HepG2 (cell line): ENCODE measurements around the gene C1QL4. TPM values are rescaled to one million over a fixed set of nuclear protein-coding genes. Genes with fewer than 3 reads are reported as not detected.

Experiments used
- ARHGAP35 ChIP-seq: sonication (generic); formaldehyde crosslinking; IDR thresholded peaks from 2 replicates; pipeline ENCODE4 v1.9.0; 2022; ENCODE audit warnings: mild to moderate bottlenecking, inconsistent platforms, moderate library complexity, missing genetic modification reagents, borderline replicate concordance
- ASH2L ChIP-seq: fragments of 300-600, 200-600 bp; sonication (generic); IDR thresholded peaks from 2 replicates; pipeline ENCODE4 v1.7.0; 2017; ENCODE audit warnings: low read depth, mild to moderate bottlenecking, moderate library complexity, mixed read lengths, low read length; ENCODE audit not compliant: insufficient read length
- CCDC6 ChIP-seq: sonication (generic); formaldehyde crosslinking; IDR thresholded peaks from 2 replicates; pipeline ENCODE4 v1.8.1; 2022; ENCODE audit warnings: mild to moderate bottlenecking, missing genetic modification reagents, moderate library complexity
- HOXA9 ChIP-seq: sonication (generic); formaldehyde crosslinking; IDR thresholded peaks from 2 replicates; pipeline ENCODE4 v1.8.1; 2022; ENCODE audit warnings: missing genetic modification reagents, mild to moderate bottlenecking, moderate library complexity, borderline replicate concordance
- KDM2A ChIP-seq: sonication (generic); formaldehyde crosslinking; IDR thresholded peaks from 2 replicates; pipeline ENCODE4 v1.4.0; 2020; ENCODE audit warnings: low read depth, missing genetic modification reagents, borderline replicate concordance
- KLF13 ChIP-seq: sonication (generic); formaldehyde crosslinking; IDR thresholded peaks from 2 replicates; pipeline ENCODE4 v1.4.0; 2020; ENCODE audit warnings: mild to moderate bottlenecking, missing genetic modification reagents
- MTA1 ChIP-seq: sonication (generic); formaldehyde crosslinking; IDR thresholded peaks from 2 replicates; pipeline ENCODE4 v1.4.0; 2020; ENCODE audit warnings: missing genetic modification reagents, mild to moderate bottlenecking, borderline replicate concordance
- NFRKB ChIP-seq: fragments of 450-650 bp; IDR thresholded peaks from 2 replicates; pipeline ENCODE4 v1.6.1; 2017
- NR1H2 ChIP-seq: sonication (generic); formaldehyde crosslinking; IDR thresholded peaks from 2 replicates; pipeline ENCODE4 v1.8.1; 2022; ENCODE audit warnings: low read depth, missing genetic modification reagents, borderline replicate concordance
- NR3C1 ChIP-seq: sonication (generic); formaldehyde crosslinking; IDR thresholded peaks from 2 replicates; pipeline ENCODE4 v1.4.0; 2020; ENCODE audit warnings: missing genetic modification reagents
- PREB ChIP-seq: sonication (generic); formaldehyde crosslinking; IDR thresholded peaks from 2 replicates; pipeline ENCODE4 v1.4.0; 2020; ENCODE audit warnings: missing genetic modification reagents
- RARG ChIP-seq: sonication (generic); formaldehyde crosslinking; IDR thresholded peaks from 2 replicates; pipeline ENCODE4 v1.4.0; 2020; ENCODE audit warnings: low read depth, mild to moderate bottlenecking, missing genetic modification reagents
- SMAD1 ChIP-seq: sonication (generic); formaldehyde crosslinking; IDR thresholded peaks from 2 replicates; pipeline ENCODE4 v1.4.0; 2020; ENCODE audit warnings: missing genetic modification reagents, low read depth, mild to moderate bottlenecking, borderline replicate concordance
- TAF15 ChIP-seq: fragments of 200-400 bp; formaldehyde crosslinking; IDR thresholded peaks from one replicate; pipeline ENCODE4 v1.6.1; 2018; ENCODE audit warnings: mild to moderate bottlenecking, low read depth, low read length; ENCODE audit not compliant: poor library complexity, severe bottlenecking
- ZNF414 ChIP-seq: sonication (generic); formaldehyde crosslinking; IDR thresholded peaks from 2 replicates; pipeline ENCODE4 v1.5.0; 2020; ENCODE audit warnings: missing genetic modification reagents
- ZNF660 ChIP-seq: sonication (generic); formaldehyde crosslinking; IDR thresholded peaks from 2 replicates; pipeline ENCODE4 v1.5.1; 2020; ENCODE audit warnings: mild to moderate bottlenecking, low read depth, missing genetic modification reagents, borderline replicate concordance
- ZNF740 ChIP-seq: sonication (generic); formaldehyde crosslinking; IDR thresholded peaks from 2 replicates; pipeline ENCODE4 v1.4.0; 2020; ENCODE audit warnings: missing genetic modification reagents
- polyA plus RNA-seq, 8 experiments: library from polyadenylated mRNA; depleted of rRNA in 3 of 8; stranded (reverse) in 7 of 8; unstranded in 1 of 8; fragments of >200 nt; fragmentation: Illumina TruSeq in 4 of 8; extraction: Trizol in 4 of 8; gene quantifications; 2 replicates each; pipeline versions ENCODE4 v1.2.1 to v1.2.3, GENCODE V29; 2011 to 2016; ENCODE audit warnings: low read depth in 4 of 8, missing spikeins in 1 of 8, mixed read lengths in 1 of 8; ENCODE audit not compliant: insufficient read depth in 1 of 8
- total RNA-seq, 5 experiments: library from RNA; depleted of rRNA; stranded (reverse); fragments of >200 nt; fragmentation: Illumina TruSeq; extraction: Trizol; gene quantifications; 2 replicates each; pipeline ENCODE4 v1.2.3, GENCODE V29; 2016; ENCODE audit warnings: low read depth in 1 of 5
- TF ChIP-seq, protein P1 (sequence below): sonication (generic); formaldehyde crosslinking; IDR thresholded peaks from 2 replicates; pipeline ENCODE4 v1.4.0; 2020; ENCODE audit warnings: missing genetic modification reagents
- TF ChIP-seq, protein P2 (sequence below): sonication (generic); formaldehyde crosslinking; IDR thresholded peaks from 2 replicates; pipeline ENCODE4 v1.5.0; 2020; ENCODE audit warnings: mild to moderate bottlenecking, low read depth, missing genetic modification reagents, borderline replicate concordance

Gene C1QL4
- total and polyA plus RNA-seq, 2 of the 13 experiments (the other 11 are each of a cell fraction or from before 2014, with no cell fraction given): 0.03 TPM; not detected in 1

DNA sequence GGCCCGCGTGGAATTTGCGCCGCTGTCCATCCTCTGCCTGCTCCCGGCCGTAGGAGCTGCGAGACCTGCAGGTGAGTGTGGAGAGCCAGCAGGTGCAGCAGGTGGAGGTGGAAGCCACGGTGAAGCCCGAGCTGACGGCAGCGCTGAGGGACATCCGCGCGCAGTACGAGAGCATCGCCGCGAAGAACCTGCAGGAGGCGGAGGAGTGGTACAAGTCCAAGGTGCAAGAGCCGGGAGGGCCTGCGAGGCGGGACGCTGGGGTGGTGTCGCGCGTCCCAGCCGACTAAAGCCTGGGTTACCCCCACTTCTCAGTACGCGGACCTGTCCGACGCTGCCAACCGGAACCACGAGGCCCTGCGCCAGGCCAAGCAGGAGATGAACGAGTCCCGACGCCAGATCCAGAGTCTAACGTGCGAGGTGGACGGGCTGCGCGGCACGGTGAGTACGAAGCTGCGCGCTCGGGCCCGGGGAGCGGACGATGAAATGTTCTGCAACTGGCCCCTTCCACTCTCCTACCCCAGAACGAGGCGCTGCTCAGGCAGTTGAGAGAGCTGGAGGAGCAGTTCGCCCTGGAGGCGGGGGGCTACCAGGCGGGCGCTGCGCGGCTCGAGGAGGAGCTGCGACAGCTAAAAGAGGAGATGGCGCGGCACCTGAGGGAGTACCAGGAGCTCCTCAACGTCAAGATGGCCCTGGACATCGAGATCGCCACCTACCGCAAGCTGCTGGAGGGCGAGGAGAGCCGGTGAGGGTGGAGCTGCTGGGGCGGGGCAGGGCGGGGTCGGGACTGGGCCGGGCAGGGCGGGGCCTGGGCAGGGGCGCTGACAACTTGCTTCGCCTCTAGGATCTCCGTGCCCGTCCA lies 39.9 kb downstream of the C1QL4 start (continued):
- no peak for TF ChIP-seq ASH2L
- TF ChIP-seq ZNF414 (CRISPR knock-in tag): no peak
- TF ChIP-seq MTA1 (CRISPR knock-in tag): no peak
- TF ChIP-seq NR3C1 (CRISPR knock-in tag): no peak
- no peak for TF ChIP-seq RARG
- TF ChIP-seq, protein P1, sequence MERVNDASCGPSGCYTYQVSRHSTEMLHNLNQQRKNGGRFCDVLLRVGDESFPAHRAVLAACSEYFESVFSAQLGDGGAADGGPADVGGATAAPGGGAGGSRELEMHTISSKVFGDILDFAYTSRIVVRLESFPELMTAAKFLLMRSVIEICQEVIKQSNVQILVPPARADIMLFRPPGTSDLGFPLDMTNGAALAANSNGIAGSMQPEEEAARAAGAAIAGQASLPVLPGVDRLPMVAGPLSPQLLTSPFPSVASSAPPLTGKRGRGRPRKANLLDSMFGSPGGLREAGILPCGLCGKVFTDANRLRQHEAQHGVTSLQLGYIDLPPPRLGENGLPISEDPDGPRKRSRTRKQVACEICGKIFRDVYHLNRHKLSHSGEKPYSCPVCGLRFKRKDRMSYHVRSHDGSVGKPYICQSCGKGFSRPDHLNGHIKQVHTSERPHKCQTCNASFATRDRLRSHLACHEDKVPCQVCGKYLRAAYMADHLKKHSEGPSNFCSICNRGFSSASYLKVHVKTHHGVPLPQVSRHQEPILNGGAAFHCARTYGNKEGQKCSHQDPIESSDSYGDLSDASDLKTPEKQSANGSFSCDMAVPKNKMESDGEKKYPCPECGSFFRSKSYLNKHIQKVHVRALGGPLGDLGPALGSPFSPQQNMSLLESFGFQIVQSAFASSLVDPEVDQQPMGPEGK (CRISPR knock-in tag): no peak
- TF ChIP-seq, protein P2, sequence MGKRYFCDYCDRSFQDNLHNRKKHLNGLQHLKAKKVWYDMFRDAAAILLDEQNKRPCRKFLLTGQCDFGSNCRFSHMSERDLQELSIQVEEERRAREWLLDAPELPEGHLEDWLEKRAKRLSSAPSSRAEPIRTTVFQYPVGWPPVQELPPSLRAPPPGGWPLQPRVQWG (CRISPR knock-in tag): no peak
- no peak for TF ChIP-seq SMAD1 (CRISPR knock-in tag)
- TF ChIP-seq NR1H2 (CRISPR knock-in tag): no peak
- TF ChIP-seq KDM2A (CRISPR knock-in tag): no peak
- 0 out of 2 replicates have a peak, but pooled peaks have one; percentile 31 for TF ChIP-seq CCDC6
- no peak for TF ChIP-seq ZNF660 (CRISPR knock-in tag)
- TF ChIP-seq ARHGAP35 (CRISPR knock-in tag): no peak
- no peak for TF ChIP-seq KLF13 (CRISPR knock-in tag)
- no peak for TF ChIP-seq PREB (CRISPR knock-in tag)
- TF ChIP-seq HOXA9 (CRISPR knock-in tag): no peak
- TF ChIP-seq NFRKB: no peak
- TF ChIP-seq TAF15: peak; percentile 14
- TF ChIP-seq ZNF740 (CRISPR knock-in tag): no peak
